ENCODE results near the gene C1QB.

DNA sequence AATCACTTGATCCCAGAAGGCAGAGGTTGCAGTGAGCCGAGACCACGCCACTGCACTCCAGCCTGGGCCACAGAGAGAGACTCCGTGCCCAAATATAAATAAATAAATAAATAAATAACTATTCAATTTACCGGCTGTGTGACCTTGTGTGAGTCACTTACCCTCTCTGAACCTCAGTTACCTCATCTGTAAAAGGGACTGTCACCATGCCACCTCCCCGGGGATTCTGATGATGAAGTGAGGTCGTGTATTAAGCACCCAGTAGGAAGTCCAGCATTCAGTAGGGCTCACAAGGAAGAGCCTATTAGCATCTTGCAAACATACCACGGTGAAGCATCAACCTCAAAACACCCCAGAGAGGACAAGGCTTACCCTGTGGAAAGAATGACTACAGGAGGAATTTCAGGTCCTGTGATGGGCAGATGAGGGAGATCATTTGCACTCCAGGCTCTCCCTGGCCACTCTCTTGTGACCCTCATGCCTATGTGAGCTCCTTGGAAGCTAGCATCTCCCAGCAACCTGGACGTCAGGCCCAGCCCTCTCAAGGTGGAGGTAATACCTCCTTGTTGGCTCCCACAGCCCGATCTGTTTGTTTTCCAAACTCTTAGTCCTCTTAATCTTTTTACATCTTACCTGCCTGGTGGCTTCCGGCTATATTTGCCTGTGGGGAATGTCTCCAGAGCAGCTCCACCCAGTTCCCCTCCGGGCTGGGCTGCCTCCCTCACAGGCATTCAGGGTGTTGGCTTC is 24.2 kb upstream of the C1QB start:
- TF ChIP-seq, protein P1, sequence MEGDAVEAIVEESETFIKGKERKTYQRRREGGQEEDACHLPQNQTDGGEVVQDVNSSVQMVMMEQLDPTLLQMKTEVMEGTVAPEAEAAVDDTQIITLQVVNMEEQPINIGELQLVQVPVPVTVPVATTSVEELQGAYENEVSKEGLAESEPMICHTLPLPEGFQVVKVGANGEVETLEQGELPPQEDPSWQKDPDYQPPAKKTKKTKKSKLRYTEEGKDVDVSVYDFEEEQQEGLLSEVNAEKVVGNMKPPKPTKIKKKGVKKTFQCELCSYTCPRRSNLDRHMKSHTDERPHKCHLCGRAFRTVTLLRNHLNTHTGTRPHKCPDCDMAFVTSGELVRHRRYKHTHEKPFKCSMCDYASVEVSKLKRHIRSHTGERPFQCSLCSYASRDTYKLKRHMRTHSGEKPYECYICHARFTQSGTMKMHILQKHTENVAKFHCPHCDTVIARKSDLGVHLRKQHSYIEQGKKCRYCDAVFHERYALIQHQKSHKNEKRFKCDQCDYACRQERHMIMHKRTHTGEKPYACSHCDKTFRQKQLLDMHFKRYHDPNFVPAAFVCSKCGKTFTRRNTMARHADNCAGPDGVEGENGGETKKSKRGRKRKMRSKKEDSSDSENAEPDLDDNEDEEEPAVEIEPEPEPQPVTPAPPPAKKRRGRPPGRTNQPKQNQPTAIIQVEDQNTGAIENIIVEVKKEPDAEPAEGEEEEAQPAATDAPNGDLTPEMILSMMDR (IDR thresholded peaks at IDR 0.05) = no peak
- TF ChIP-seq POLR2A (IDR thresholded peaks at IDR 0.05) = no peak

All from heart left ventricle (tissue), 13 donors.